Mammary epithelial cell (primary cell): ENCODE results near the gene EEF1G.
"Not testable (repeated sequence)": the region's sequence is repeated elsewhere in the genome, so short reads cannot be mapped to it uniquely, and the experiment has no call there.

Experiments
- EZH2 ChIP-seq: IDR thresholded peaks from 2 replicates; pipeline ENCODE4 v1.6.1; 2012; ENCODE audit warnings: low read length, inconsistent platforms, borderline replicate concordance
- TF ChIP-seq, protein P1 (sequence below), 2 donors: IDR thresholded peaks in 1 of 2; conservative IDR thresholded peaks in 1 of 2; 2 replicates each; pipeline ENCODE4 v1.5.1; 2011 to 2012; ENCODE audit warnings: inconsistent platforms in 2 of 2, low read length in 2 of 2, mild to moderate bottlenecking in 2 of 2, control low read depth in 1 of 2, low read depth in 1 of 2; ENCODE audit not compliant: insufficient read depth in 1 of 2; ENCODE audit errors: extremely low read depth in 1 of 2

DNA sequence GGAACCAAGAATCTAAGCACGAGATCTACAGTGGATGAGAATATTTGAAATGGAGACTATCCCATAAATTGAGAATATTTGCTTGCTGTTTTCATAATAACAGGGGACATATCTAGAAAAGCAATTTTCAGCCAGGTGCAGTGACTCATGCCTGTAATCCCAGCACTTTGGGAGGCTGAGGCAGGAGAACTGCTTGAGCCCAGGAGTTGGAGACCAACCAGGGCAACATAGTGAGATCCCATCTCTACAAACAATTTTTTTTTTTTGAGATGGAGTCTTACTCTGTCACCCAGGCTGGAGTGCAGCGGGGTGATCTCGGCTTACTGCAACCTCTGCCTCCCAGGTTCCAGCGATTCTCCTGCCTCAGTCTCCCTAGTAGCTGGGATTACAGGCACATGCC lies 8.0 kb upstream of the EEF1G start:
- TF ChIP-seq, protein P1, sequence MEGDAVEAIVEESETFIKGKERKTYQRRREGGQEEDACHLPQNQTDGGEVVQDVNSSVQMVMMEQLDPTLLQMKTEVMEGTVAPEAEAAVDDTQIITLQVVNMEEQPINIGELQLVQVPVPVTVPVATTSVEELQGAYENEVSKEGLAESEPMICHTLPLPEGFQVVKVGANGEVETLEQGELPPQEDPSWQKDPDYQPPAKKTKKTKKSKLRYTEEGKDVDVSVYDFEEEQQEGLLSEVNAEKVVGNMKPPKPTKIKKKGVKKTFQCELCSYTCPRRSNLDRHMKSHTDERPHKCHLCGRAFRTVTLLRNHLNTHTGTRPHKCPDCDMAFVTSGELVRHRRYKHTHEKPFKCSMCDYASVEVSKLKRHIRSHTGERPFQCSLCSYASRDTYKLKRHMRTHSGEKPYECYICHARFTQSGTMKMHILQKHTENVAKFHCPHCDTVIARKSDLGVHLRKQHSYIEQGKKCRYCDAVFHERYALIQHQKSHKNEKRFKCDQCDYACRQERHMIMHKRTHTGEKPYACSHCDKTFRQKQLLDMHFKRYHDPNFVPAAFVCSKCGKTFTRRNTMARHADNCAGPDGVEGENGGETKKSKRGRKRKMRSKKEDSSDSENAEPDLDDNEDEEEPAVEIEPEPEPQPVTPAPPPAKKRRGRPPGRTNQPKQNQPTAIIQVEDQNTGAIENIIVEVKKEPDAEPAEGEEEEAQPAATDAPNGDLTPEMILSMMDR (conservative IDR thresholded peaks at IDR 0.05 in 1 of 2, IDR thresholded peaks at IDR 0.05 in 1 of 2; ENCODE audit: extremely low read depth in 1 of 2, insufficient read depth in 1 of 2, low read depth in 1 of 2, low read length in 2 of 2) = not testable (repeated sequence)
- not testable (repeated sequence) for TF ChIP-seq EZH2
